Keratinocyte (primary cell): ENCODE results near the gene WDR70. TPM values are rescaled to one million over a fixed set of nuclear protein-coding genes. Genes with fewer than 3 reads are reported as not detected.

Source experiments
- DNase-seq: peaks from one replicate; pipeline ENCODE4 v3.0.0-alpha.2; 2011; ENCODE audit warnings: low read depth, missing footprints, low spot score
- FAIRE-seq: peaks from 2 replicates; lab custom pipeline; 2011; peaks lifted over from hg19 to GRCh38; lab: Jason Lieb, UNC
- H2AFZ ChIP-seq: 2 replicates; pipeline ENCODE4 v1.6.0; 2012; ENCODE audit warnings: low read length, control low read depth, inconsistent platforms; ENCODE audit not compliant: control insufficient read depth
- H3K27ac ChIP-seq: 2 replicates; pipeline ENCODE4 v1.5.1; 2011; ENCODE audit warnings: low read length; ENCODE audit not compliant: control insufficient read depth, insufficient read depth
- H3K27me3 ChIP-seq: 3 replicates; pipeline ENCODE4 v1.6.0; 2011; ENCODE audit warnings: low read length; ENCODE audit not compliant: control insufficient read depth, insufficient read depth; ENCODE audit errors: extremely low read depth
- H3K36me3 ChIP-seq, 2 experiments: 2 replicates in 1 of 2; 3 replicates in 1 of 2; pipeline ENCODE4 v1.5.1; 2011; ENCODE audit warnings: low read length in 2 of 2, mild to moderate bottlenecking in 1 of 2; ENCODE audit not compliant: control insufficient read depth in 2 of 2, insufficient read depth in 2 of 2; ENCODE audit errors: extremely low read depth in 1 of 2
- H3K4me1 ChIP-seq: 3 replicates; pipeline ENCODE4 v1.5.1; 2011; ENCODE audit warnings: low read length; ENCODE audit not compliant: control insufficient read depth, insufficient read depth; ENCODE audit errors: extremely low read depth
- H3K4me2 ChIP-seq: 3 replicates; pipeline ENCODE4 v1.6.0; 2011; ENCODE audit warnings: low read depth, low read length; ENCODE audit not compliant: control insufficient read depth, insufficient read depth; ENCODE audit errors: extremely low read depth
- H3K4me3 ChIP-seq, 3 experiments: fragments of 200-600 bp in 1 of 3; sonication (generic) in 1 of 3; 2 replicates in 2 of 3; 3 replicates in 1 of 3; pipeline ENCODE4 v1.5.1; 2011 to 2016; ENCODE audit warnings: low read length in 3 of 3, mild to moderate bottlenecking in 3 of 3, control low read depth in 2 of 3, inconsistent platforms in 1 of 3, low read depth in 1 of 3, mixed read lengths in 1 of 3, mixed run types in 1 of 3, moderate library complexity in 1 of 3; ENCODE audit not compliant: control insufficient read depth in 2 of 3, insufficient read depth in 2 of 3; ENCODE audit errors: extremely low read depth in 1 of 3
- H3K79me2 ChIP-seq: 2 replicates; pipeline ENCODE4 v1.6.0; 2012; ENCODE audit warnings: low read length; ENCODE audit not compliant: control insufficient read depth, insufficient read depth
- H3K9ac ChIP-seq: 3 replicates; pipeline ENCODE4 v1.6.0; 2011; ENCODE audit warnings: low read length; ENCODE audit not compliant: control insufficient read depth, insufficient read depth; ENCODE audit errors: extremely low read depth
- H3K9me1 ChIP-seq: 3 replicates; pipeline ENCODE4 v1.6.0; 2011; ENCODE audit warnings: low read length; ENCODE audit not compliant: control insufficient read depth, insufficient read depth; ENCODE audit errors: extremely low read depth
- H3K9me3 ChIP-seq: 2 replicates; pipeline ENCODE4 v1.5.1; 2012; ENCODE audit warnings: low read depth, low read length; ENCODE audit not compliant: control insufficient read depth
- H4K20me1 ChIP-seq: 3 replicates; pipeline ENCODE4 v1.6.0; 2011; ENCODE audit warnings: low read length; ENCODE audit not compliant: control insufficient read depth, insufficient read depth; ENCODE audit errors: extremely low read depth
- CTCF ChIP-seq, 3 experiments: IDR thresholded peaks in 1 of 3; conservative IDR thresholded peaks in 1 of 3; optimal IDR thresholded peaks in 1 of 3; 2 replicates in 2 of 3; 3 replicates in 1 of 3; pipeline versions ENCODE3 to v1.5.1; 2011; ENCODE audit warnings: low read length in 3 of 3, mild to moderate bottlenecking in 3 of 3, moderate library complexity in 2 of 3, control low read depth in 1 of 3, inconsistent platforms in 1 of 3; ENCODE audit not compliant: insufficient read depth in 2 of 3; ENCODE audit errors: extremely low read depth in 1 of 3
- EZH2 ChIP-seq: IDR thresholded peaks from one replicate; pipeline ENCODE4 v1.6.1; 2012; ENCODE audit warnings: inconsistent platforms, mild to moderate bottlenecking, low read length, moderate library complexity
- dilution Hi-C: fragments of 300-500 bp; cut with MboI; formaldehyde crosslinking; loops from one replicate; pipeline ENCODE4 v1.7.0; 2020; ENCODE audit warnings: low sequenced_read_pairs; ENCODE audit not compliant: extremely low pct_ligation_motif_present
- polyA plus RNA-seq, 5 experiments: library from polyadenylated mRNA; depleted of rRNA in 3 of 5; stranded (reverse) in 3 of 5; stranded (forward) in 1 of 5; unstranded in 1 of 5; fragments of >200 nt; gene quantifications; 1 replicate in 1 of 5; 2 replicates in 3 of 5; 3 replicates in 1 of 5; pipeline versions ENCODE4 v1.2.1 to v1.2.3, GENCODE V29; 2011 to 2012; ENCODE audit warnings: missing spikeins in 2 of 5, low read depth in 1 of 5, low replicate concordance in 1 of 5

The WDR70 gene
- polyA plus RNA-seq, 1 donor (not counting 4 experiments of a cell fraction or from before 2014, with no cell fraction given), result 25.1 TPM

DNA sequence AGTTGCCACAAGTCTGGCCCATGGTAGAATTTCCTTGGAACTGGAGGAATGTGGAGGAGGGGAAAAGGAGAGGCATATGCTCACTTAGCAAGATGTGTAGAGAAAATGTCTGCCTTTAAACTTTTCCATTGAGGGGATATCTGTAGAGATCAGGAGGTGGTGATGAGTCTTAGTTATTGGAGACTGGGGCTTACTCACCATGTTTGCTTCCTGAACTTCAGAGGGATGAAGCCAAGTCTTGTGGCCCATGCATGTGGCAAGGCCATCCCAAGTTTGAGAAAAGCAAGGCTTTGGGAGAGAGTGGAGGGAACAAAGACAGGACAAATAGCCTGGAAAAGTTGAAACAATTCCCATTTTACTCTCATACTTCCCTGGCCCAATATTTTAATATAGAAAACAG, 336.2 kb downstream of the WDR70 start:
- FAIRE-seq (no peak), DNase-seq (no peak)
- H3K9ac ChIP-seq, result no peak overlapping the region
- no peaks in the 10 kb centered on the region for H3K9me1 ChIP-seq
- no peaks in the 10 kb centered on the region for H3K27me3 ChIP-seq
- TF ChIP-seq EZH2 (no peak), CTCF (optimal IDR thresholded peaks at IDR 0.05 in 1 of 3, IDR thresholded peaks at IDR 0.05 in 1 of 3, conservative IDR thresholded peaks at IDR 0.05 in 1 of 3; ENCODE audit: extremely low read depth in 1 of 3, insufficient read depth in 2 of 3, low read length in 3 of 3) (no peak)
- H2AFZ ChIP-seq, result no peak overlapping the region
- no peaks in the 10 kb centered on the region for H3K4me1 ChIP-seq
- no peaks in the 10 kb centered on the region for H3K9me3 ChIP-seq
- no peaks in the 10 kb centered on the region for H4K20me1 ChIP-seq
- no peak overlapping the region for H3K27ac ChIP-seq
- H3K4me3 ChIP-seq, result no peak overlapping the region
- dilution Hi-C loops, result no loop called here
- H3K79me2 ChIP-seq, result no peaks in the 10 kb centered on the region
- H3K4me2 ChIP-seq, result no peak overlapping the region
- no peaks in the 10 kb centered on the region for H3K36me3 ChIP-seq

DNA sequence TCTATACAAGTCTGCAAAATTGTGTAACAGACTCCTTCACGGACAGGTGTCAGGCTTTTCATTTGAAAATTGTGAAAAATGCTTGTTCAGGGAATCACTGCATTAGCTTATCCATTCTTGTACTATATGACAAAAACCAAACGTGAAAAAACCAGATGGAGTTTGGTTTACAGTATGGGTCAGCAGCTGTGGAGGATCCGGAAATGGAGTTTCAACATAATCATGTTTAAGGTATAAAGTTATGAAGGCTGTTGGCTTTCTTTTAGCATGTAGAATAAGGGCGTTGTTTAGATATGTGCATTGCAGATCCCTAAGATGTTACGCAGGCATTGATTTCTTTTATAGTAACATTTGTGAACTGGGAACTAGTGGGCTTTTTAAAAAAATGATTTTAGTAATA, 336.9 kb downstream of the WDR70 start:
- FAIRE-seq, result no peak
- no peaks in the 10 kb centered on the region for H4K20me1 ChIP-seq

More for the DNA sequence above, 336.9 kb downstream of the WDR70 start:
- no peaks in the 10 kb centered on the region for H3K36me3 ChIP-seq
- no peak overlapping the region for H3K4me2 ChIP-seq
- H3K9ac ChIP-seq, result no peak overlapping the region
- H3K27me3 ChIP-seq, result no peaks in the 10 kb centered on the region
- no peaks in the 10 kb centered on the region for H3K9me3 ChIP-seq
- H3K4me3 ChIP-seq, result no peak overlapping the region
- H3K4me1 ChIP-seq, result no peaks in the 10 kb centered on the region
- no peak overlapping the region for H3K27ac ChIP-seq
- H3K9me1 ChIP-seq, result no peaks in the 10 kb centered on the region
- H2AFZ ChIP-seq, result no peak overlapping the region
- H3K79me2 ChIP-seq, result no peaks in the 10 kb centered on the region
- dilution Hi-C loops, result no loop called here
- TF ChIP-seq EZH2 (no peak), CTCF (optimal IDR thresholded peaks at IDR 0.05 in 1 of 3, IDR thresholded peaks at IDR 0.05 in 1 of 3, conservative IDR thresholded peaks at IDR 0.05 in 1 of 3; ENCODE audit: extremely low read depth in 1 of 3, insufficient read depth in 2 of 3, low read length in 3 of 3) (no peak)
- DNase-seq, result no peak
